Measurements from ENCODE around the gene RAD50.
A peak's percentile ranks its signal among the peaks of the same experiment; 100 is the strongest.

The RAD50 gene

GRCh38 chr5:132662925-132663770 lies 106.4 kb downstream of the RAD50 start:
- DNase-seq = peak; percentile 8

DNA sequence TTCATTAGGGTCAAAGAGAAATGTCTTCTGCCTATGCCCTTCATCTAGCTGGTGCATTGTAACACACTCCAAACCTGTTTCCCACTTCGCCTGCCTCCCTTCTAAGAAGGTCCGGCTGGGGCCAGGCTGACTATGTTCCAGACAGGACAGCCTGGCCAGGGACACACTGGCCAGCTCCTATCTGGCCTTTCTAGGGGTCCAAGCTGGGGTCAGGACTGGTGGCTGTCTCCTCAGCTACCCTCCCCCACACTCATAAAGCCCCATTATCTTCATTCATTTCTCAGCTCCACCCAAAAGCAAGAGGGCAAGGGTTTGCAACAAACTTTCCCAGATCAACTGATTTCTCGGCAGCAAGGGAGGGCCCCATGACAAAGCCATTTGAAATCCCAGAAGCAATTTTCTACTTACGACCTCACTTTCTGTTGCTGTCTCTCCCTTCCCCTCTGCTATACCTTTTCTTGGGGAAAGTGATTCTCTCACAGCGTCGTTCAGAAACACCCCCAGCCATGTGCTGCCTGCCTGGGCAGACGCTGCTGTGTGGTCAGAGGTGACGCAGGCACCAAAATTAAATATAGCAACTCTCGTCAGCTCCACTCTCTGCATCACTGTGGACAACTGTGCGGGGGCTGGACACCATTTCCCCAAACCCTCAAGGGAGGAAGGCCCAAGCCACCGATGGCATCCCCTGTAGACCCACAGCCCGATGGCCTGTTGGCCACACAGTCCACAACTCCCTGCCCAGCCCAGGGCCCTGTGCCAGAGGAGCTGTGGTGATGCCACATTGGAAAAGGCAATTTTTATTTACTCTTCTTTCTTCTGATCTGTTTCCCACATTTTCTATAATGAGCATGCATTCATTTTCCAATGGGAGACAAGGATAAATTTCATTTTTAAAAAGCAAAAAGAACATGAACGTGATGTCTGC lies 107.3 kb downstream of the RAD50 start:
- DNase-seq = no peak

GRCh38 chr5:132664696-132665209 lies 108.0 kb downstream of the RAD50 start:
- DNase-seq = no peak

- DNase-seq = no peak
Observed at GRCh38 chr5:132665574-132666080, 108.8 kb downstream of the RAD50 start.

- no peak for DNase-seq
Observed at GRCh38 chr5:132666310-132667123, 109.7 kb downstream of the RAD50 start.

DNA sequence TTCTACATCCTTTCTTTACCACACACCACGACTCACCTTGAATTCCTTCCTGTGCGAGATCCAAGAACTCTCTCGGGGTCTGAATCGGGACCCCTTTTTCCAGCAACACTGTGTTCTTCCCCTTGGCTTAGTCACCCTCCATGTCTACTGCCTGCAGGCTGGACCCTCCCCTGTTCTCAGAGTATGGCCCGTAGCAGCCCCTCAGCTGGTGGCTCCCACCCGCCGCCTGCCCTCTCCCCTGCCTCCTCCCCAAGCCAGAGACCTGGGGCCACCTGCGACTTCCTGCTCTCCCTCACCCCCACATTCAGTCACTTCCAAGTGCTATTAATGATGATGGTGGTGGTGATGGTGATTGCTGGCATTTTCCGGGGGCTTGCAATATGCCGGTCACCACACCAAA lies 110.5 kb downstream of the RAD50 start:
- no peak for DNase-seq

DNA sequence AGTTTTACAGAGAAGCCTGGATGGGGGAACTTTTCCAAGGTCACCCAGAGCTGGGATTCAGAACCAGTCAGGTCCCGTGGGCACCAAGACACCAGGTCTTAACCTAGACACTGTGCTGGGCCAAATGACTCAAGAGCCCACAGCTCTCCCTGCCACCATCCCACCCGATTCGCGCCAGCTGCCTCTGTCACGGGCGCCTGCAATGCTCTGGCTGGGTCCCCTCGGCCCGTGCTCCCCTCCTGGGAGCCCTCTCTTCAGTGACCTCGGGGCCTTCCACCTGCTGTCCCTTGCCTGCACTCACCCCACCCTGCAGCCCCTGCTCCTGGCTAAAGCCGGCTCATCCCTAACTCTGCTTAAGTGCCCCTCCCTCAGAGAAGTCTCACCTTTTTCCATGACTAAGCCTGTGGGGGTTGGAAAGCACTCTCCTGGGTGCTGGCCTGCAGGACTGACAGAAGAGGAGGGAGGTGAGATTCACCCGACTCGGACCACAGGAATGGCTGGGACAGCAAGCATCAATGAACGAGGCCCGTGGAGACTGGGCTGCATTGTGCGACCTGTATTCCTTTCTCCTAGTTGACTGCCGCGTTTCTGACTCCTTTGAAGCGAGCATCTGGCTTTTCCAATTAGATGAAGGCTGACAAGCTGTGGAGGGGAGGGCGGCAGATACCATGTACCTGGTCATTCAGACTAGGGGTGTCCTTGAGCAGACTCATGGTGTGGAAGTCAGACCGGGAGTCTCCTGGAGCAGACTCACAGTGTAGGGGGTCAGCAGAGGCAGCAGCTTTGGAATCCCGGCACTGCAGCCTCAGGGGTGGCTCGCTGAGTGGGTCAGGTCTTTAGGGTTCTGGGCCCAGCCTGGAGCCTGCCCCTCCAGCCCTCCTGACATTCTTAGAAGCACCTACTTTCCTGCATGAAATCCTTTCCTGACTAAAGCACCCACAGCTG lies 111.3 kb downstream of the RAD50 start:
- DNase-seq = no peak

DNA sequence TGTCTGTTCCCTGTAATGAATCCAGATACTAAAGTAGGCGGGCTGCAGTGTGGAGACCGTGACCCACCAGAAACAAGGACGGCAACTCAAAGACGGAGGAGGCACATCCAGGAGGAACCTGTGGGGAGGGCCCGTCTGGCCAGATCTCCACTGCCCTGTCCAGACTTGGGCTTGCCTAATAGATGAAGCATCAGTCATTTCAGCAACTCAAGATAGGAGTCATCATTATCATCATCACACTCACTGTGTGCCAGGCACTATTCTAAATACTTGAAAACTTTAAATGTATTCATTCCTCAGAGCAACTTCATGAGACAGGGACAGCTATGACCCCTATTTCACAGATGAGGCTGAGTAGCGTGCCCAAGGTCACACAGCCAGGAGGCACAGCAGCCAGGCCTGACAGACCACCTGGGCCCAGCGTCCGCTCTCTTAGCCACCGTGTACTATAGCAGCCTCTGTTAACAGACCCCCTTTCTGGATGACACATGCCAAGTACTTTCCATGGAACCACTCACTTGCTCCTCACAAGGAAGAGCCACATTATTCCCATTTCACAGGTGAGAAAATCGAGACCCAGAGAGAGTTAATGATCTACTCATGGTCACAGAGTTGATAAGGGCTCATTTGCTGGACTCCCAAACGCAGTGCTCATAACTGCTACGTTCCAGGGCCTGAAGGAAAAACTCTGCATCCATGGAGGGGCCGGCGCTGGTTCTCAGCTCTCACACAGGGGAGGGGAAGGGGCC lies 112.1 kb downstream of the RAD50 start:
- no peak for DNase-seq

GRCh38 chr5:132669455-132669820 lies 112.7 kb downstream of the RAD50 start:
- DNase-seq = no peak

- DNase-seq = no peak
Observed at GRCh38 chr5:132669966-132670882, 113.4 kb downstream of the RAD50 start.

- DNase-seq = no peak
Observed at GRCh38 chr5:132671000-132671399, 114.2 kb downstream of the RAD50 start.

DNA sequence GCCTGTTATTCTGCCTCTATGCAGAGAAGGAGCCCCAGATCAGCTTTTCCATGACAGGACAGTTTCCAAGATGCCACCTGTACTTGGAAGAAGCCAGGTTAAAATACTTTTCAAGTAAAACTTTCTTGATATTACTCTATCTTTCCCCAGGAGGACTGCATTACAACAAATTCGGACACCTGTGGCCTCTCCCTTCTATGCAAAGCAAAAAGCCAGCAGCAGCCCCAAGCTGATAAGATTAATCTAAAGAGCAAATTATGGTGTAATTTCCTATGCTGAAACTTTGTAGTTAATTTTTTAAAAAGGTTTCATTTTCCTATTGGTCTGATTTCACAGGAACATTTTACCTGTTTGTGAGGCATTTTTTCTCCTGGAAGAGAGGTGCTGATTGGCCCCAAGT lies 116.7 kb downstream of the RAD50 start:
- DNase-seq = no peak

DNA sequence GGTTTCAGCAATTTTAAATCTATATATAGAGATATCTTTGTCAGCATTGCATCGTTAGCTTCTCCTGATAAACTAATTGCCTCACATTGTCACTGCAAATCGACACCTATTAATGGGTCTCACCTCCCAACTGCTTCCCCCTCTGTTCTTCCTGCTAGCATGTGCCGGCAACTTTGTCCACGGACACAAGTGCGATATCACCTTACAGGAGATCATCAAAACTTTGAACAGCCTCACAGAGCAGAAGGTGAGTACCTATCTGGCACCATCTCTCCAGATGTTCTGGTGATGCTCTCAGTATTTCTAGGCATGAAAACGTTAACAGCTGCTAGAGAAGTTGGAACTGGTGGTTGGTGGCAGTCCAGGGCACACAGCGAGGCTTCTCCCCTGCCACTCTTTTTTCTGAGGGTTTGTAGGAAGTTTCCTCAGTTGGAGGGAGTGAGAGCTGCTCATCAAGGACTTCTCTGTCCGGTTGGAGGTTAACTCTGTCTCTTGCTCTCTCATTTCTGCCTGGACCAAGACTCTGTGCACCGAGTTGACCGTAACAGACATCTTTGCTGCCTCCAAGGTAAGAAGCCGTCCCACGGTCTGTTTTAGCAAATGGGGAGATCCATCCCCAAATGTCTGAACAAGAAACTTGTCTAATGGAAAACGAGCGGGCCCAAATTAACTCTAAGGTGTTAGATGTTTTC lies 117.3 kb downstream of the RAD50 start, which contains the start of gene IL4:
TSS of gene IL4 (plus strand) at position 51 of the 692 bp plus-strand sequence. CDS start at position 113, 62 bp downstream.
- DNase-seq = no peak

DNA sequence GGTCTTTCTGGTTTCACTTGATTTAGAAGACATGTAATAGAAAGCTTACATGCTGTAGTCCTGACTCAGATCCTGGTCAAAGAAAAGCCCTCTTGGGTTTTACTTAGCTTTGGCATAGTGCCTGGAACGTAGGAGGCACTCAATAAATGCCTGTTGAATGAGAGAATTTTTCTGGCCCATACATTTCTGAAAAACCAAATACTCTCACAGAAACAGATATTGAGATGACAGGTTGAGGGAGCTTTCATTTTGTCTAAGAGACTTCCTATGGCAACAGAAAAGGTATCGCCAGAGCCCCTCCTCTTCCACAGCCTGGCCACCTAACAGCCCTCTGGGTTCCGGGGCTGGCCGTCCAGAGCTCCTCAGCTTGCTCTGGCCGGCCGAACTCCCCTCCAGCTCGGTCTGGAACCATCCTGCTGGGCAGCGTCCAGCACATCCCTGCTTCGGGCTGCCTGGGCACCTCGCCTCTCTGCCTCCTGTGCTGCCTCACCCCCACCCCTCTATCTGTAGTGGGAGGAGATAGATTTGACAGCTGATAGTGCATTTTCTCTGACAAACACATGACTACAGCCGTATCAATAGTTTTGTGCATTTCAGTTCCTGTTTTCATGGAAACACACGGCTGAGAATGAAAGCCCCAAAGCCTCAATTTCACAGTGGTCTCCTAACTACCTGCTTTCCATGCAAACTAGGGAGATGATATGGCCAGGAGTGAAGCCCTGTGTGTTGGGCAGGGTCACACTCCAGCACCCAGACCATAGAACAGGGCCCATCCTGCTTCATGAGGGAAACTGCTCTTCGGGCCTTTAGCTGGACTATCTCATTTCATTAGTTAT lies 118.1 kb downstream of the RAD50 start:
- peak; percentile 97 for DNase-seq

- DNase-seq = no peak
Observed at GRCh38 chr5:132675936-132676689, 119.3 kb downstream of the RAD50 start.

- peak; percentile 76 for DNase-seq
Observed at GRCh38 chr5:132677191-132677590, 120.4 kb downstream of the RAD50 start.
